Fibroblast of lung (primary cell): ENCODE data around the gene MYBL2.
"Not testable (repeated sequence)": the region's sequence is repeated elsewhere in the genome, so short reads cannot be mapped to it uniquely, and the experiment has no call there.

ENCODE experiments used
- EZH2 ChIP-seq: IDR thresholded peaks from 2 replicates; pipeline ENCODE4 v1.5.1; 2012; ENCODE audit warnings: low read length, control low read depth, mild to moderate bottlenecking; ENCODE audit errors: missing control alignments
- TF ChIP-seq, protein P1 (sequence below), 2 donors: IDR thresholded peaks in 1 of 2; conservative IDR thresholded peaks in 1 of 2; 1 replicate in 1 of 2; 2 replicates in 1 of 2; pipeline ENCODE4 v1.5.1; 2011 to 2012; ENCODE audit warnings: low read length in 2 of 2, control low read depth in 1 of 2, inconsistent platforms in 1 of 2, low read depth in 1 of 2, mild to moderate bottlenecking in 1 of 2

DNA sequence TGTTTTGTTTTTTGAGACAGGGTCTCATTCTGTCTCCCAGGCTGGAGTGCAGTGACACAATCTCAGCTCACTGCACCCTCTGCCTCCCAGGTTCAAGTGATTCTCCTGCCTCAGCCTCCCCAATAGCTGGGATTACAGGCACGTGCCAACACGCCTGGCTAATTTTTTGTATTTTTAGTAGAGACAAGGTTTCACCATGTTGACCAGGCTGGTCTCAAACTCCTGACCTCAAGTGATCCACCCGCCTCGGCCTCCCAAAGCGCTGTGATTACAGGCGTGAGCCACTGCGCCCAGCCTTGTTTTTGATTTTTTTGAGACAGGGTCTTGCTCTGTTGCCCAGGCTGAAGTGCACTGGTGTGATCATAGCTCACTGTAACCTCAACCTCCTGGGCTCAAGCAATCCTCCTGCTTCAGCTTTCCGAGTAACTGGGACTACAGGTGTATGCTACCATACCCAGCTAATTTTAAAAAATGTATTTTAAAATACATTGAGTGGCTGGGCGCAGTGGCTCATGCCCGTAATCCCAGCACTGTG lies 15.2 kb upstream of the MYBL2 start:
- TF ChIP-seq, protein P1, sequence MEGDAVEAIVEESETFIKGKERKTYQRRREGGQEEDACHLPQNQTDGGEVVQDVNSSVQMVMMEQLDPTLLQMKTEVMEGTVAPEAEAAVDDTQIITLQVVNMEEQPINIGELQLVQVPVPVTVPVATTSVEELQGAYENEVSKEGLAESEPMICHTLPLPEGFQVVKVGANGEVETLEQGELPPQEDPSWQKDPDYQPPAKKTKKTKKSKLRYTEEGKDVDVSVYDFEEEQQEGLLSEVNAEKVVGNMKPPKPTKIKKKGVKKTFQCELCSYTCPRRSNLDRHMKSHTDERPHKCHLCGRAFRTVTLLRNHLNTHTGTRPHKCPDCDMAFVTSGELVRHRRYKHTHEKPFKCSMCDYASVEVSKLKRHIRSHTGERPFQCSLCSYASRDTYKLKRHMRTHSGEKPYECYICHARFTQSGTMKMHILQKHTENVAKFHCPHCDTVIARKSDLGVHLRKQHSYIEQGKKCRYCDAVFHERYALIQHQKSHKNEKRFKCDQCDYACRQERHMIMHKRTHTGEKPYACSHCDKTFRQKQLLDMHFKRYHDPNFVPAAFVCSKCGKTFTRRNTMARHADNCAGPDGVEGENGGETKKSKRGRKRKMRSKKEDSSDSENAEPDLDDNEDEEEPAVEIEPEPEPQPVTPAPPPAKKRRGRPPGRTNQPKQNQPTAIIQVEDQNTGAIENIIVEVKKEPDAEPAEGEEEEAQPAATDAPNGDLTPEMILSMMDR (conservative IDR thresholded peaks at IDR 0.05 in 1 of 2, IDR thresholded peaks at IDR 0.05 in 1 of 2; ENCODE audit: low read depth in 1 of 2, low read length in 2 of 2), result not testable (repeated sequence)
- not testable (repeated sequence) for TF ChIP-seq EZH2
